Vagina (tissue), 2 donors: Measurements from ENCODE around the gene PLOD2.

Source experiments
- POLR2A ChIP-seq, 2 donors: fragments of 450-650 bp; IDR thresholded peaks; one replicate each; pipeline ENCODE4 v1.6.1; 2017; ENCODE audit warnings: antibody characterized with exemption in 2 of 2, mild to moderate bottlenecking in 2 of 2, moderate library complexity in 2 of 2
- TF ChIP-seq, protein P1 (sequence below), 3 experiments: fragments of 450-650 bp in 2 of 3; fragments of 200-600 bp in 1 of 3; sonication (generic) in 1 of 3; IDR thresholded peaks; one replicate each; pipeline ENCODE4 v1.5.1; 2017 to 2019; ENCODE audit warnings: antibody characterized with exemption in 3 of 3, mild to moderate bottlenecking in 2 of 3, moderate library complexity in 2 of 3

DNA sequence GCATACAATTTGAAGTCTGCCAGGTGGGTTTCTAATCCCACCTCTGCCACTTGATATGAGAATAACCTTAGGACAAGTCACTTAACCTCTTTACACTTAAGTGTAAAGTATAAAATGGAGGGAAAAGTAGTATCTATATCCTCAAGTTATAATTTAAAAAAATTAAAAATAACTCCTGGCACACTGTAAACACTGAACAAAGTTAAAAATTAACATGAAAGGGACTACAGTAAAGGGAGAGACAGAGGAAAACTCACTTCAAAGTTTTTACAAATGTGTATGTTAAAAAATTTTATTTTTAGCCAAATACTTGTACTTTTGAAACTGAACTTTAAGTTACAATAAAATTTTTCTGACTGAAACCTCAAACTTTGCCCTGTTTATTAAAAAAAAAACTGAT lies 49.6 kb downstream of the PLOD2 start:
- TF ChIP-seq, protein P1, sequence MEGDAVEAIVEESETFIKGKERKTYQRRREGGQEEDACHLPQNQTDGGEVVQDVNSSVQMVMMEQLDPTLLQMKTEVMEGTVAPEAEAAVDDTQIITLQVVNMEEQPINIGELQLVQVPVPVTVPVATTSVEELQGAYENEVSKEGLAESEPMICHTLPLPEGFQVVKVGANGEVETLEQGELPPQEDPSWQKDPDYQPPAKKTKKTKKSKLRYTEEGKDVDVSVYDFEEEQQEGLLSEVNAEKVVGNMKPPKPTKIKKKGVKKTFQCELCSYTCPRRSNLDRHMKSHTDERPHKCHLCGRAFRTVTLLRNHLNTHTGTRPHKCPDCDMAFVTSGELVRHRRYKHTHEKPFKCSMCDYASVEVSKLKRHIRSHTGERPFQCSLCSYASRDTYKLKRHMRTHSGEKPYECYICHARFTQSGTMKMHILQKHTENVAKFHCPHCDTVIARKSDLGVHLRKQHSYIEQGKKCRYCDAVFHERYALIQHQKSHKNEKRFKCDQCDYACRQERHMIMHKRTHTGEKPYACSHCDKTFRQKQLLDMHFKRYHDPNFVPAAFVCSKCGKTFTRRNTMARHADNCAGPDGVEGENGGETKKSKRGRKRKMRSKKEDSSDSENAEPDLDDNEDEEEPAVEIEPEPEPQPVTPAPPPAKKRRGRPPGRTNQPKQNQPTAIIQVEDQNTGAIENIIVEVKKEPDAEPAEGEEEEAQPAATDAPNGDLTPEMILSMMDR (IDR thresholded peaks at IDR 0.05), result no peak
- no peak for TF ChIP-seq POLR2A (IDR thresholded peaks at IDR 0.05)
